GM12892 (cell line): Measurements from ENCODE around the gene PRSS12.

Source experiments
- POLR2A ChIP-seq: IDR thresholded peaks from 2 replicates; pipeline ENCODE4 v1.6.1; 2011; ENCODE audit warnings: low read depth, low read length, control low read depth
- TAF1 ChIP-seq: IDR thresholded peaks from 2 replicates; pipeline ENCODE4 v1.6.1; 2011; ENCODE audit warnings: low read depth, mild to moderate bottlenecking, control low read depth, low read length, borderline replicate concordance

GRCh38 chr4:118350961-118351360, 1.8 kb downstream of the PRSS12 start:
- TF ChIP-seq POLR2A, result no peak
- no peak for TF ChIP-seq TAF1
